Endothelial cell (in vitro differentiated cells): ENCODE results near the gene ALDH16A1. TPM values are rescaled to one million over a fixed set of nuclear protein-coding genes. Genes with fewer than 3 reads are reported as not detected.

Source experiments
- DNase-seq: peaks from one replicate; pipeline ENCODE4 v3.0.0; 2021; ENCODE audit warnings: low spot score
- H3K27ac Mint-ChIP-seq: one replicate; pipeline ENCODE4 v1.8.0; 2021; ENCODE audit warnings: mixed read lengths, inconsistent platforms; ENCODE audit not compliant: unreplicated experiment
- H3K27me3 Mint-ChIP-seq: one replicate; pipeline ENCODE4 v1.8.0; 2021; ENCODE audit warnings: mild to moderate bottlenecking, moderate library complexity, mixed read lengths, inconsistent platforms; ENCODE audit not compliant: unreplicated experiment
- H3K36me3 Mint-ChIP-seq: one replicate; pipeline ENCODE4 v1.8.0; 2021; ENCODE audit warnings: mild to moderate bottlenecking, low read depth, mixed read lengths, inconsistent platforms; ENCODE audit not compliant: unreplicated experiment
- H3K4me1 Mint-ChIP-seq: one replicate; pipeline ENCODE4 v1.8.0; 2021; ENCODE audit warnings: mild to moderate bottlenecking, mixed read lengths, inconsistent platforms; ENCODE audit not compliant: unreplicated experiment
- H3K4me3 Mint-ChIP-seq: one replicate; pipeline ENCODE4 v1.8.0; 2021; ENCODE audit warnings: mild to moderate bottlenecking, mixed read lengths, inconsistent platforms; ENCODE audit not compliant: unreplicated experiment
- H3K9me3 Mint-ChIP-seq: one replicate; pipeline ENCODE4 v1.8.0; 2021; ENCODE audit warnings: mixed read lengths, inconsistent platforms; ENCODE audit not compliant: unreplicated experiment
- total RNA-seq: library from RNA; stranded (reverse); fragmentation: NEBNext Ultra II Directional; extraction: Animal tissue kit (Norgen Biotek cat#: 25700); gene quantifications from one replicate; pipeline ENCODE4 v1.2.1, GENCODE V29; 2021; ENCODE audit not compliant: unreplicated experiment
- TF ChIP-seq, protein P1 (sequence below): fragments of 200-600 bp; sonication (generic); IDR thresholded peaks from one replicate; pipeline ENCODE4 v1.5.0; 2021; ENCODE audit warnings: antibody characterized with exemption; ENCODE audit not compliant: unreplicated experiment

ALDH16A1 gene
- total RNA-seq, 1 donor from 2014 or later = 49.6 TPM

DNA sequence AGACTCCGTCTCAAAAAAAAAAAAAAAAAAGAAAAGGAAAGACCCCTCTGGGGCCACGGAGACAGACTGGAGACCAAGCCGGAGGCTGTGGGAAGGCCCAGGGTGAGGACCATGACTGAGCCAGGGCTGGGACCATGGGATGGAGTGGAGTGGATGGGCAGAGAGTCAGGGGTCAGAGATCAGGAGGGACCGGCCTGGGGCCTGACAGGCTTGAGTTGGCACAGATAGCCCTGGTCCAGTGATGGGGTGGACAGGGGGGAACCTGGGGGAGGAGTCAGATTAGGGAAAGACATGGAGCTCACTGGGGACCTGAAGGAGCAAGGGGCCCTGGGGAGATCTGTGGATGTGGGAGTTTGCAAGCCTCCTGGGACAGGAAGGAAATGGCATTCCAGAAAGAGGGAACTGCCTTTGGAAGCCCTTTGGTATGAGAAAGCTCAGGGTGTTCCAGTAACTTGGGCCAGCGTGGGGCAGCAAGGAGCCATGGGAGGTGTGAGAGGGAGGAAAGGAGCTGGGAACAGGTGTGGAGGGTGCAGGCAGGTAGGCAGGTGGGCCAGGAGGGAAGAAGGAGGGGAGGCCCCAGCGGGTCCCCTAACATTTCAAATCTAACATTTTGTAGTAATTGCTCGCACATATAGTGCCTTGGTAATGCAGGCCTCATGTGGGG, 28.1 kb downstream of the ALDH16A1 start:
- Mint-ChIP-seq H3K4me1 (peaks cover 7% of the 10 kb centered on the region), H3K27me3 (no peaks in the 10 kb centered on the region), H3K9me3 (no peaks in the 10 kb centered on the region), H3K4me3 (peak overlapping the region; percentile 77), H3K27ac (peak overlapping the region; percentile 67), H3K36me3 (no peaks in the 10 kb centered on the region)
- TF ChIP-seq, protein P1, sequence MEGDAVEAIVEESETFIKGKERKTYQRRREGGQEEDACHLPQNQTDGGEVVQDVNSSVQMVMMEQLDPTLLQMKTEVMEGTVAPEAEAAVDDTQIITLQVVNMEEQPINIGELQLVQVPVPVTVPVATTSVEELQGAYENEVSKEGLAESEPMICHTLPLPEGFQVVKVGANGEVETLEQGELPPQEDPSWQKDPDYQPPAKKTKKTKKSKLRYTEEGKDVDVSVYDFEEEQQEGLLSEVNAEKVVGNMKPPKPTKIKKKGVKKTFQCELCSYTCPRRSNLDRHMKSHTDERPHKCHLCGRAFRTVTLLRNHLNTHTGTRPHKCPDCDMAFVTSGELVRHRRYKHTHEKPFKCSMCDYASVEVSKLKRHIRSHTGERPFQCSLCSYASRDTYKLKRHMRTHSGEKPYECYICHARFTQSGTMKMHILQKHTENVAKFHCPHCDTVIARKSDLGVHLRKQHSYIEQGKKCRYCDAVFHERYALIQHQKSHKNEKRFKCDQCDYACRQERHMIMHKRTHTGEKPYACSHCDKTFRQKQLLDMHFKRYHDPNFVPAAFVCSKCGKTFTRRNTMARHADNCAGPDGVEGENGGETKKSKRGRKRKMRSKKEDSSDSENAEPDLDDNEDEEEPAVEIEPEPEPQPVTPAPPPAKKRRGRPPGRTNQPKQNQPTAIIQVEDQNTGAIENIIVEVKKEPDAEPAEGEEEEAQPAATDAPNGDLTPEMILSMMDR = no peak
- no peak for DNase-seq

DNA sequence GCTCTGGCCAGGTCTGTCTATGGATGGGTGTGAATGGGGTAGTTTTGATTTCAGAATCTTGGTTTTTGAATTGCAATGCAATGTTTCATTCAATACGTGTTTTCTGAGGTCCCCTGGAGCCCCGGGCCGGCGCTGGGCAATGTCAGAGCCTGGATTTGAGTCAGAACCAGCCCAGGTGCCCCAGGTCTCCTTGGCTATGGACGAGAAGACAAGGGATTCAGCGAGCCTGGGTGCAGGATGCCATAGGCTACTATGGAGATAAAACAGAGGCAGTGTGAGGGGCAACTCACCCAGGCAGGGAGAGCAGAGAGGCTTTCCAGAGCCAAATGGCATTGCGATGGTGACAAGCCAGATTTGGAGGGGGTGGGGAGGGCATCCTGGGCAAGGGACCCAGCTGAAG, 33.2 kb downstream of the ALDH16A1 start:
- Mint-ChIP-seq H3K4me3 (no peak overlapping the region), H3K27ac (peak overlapping the region; percentile 64)

DNA sequence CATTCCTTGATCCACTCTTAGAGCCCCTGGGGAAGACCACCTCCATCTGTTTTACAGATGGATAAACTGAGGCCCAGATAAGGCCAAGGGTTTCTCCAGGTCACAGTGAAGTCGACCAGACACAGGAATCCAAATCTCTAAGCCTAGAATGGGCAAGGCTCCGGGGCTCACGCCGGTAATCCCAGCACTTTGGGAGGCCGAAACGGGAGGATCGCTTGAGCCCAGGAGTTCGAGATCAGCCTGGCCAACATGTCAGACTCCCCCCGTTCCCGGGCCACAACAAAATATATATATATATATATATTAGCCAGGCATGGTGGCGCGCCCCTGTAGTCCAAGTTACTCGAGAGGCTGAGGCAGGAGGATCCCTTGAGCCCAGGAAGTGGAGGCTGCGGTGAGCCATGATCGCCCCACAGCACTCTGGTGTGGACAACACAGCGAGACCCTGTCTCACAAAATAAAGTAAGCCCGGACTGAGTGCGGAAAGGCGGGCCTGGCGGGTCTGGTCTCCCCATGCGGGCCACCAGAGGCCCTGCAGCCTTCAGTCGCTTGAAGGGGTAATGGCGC, 33.8 kb downstream of the ALDH16A1 start:
- H3K27me3 Mint-ChIP-seq = peaks cover 21% of the 10 kb centered on the region
- H3K4me1 Mint-ChIP-seq = peaks cover 22% of the 10 kb centered on the region
- H3K36me3 Mint-ChIP-seq = peaks cover 23% of the 10 kb centered on the region
- no peaks in the 10 kb centered on the region for H3K9me3 Mint-ChIP-seq
- H3K27ac Mint-ChIP-seq = peak overlapping the region; percentile 95
- TF ChIP-seq, protein P1 = no peak
- H3K4me3 Mint-ChIP-seq = peak overlapping the region; percentile 100
- DNase-seq = no peak

More for the DNA sequence above, 33.2 kb downstream of the ALDH16A1 start:
- Mint-ChIP-seq H3K4me1 (peaks cover 23% of the 10 kb centered on the region), H3K27me3 (peaks cover 21% of the 10 kb centered on the region), H3K9me3 (no peaks in the 10 kb centered on the region), H3K36me3 (peaks cover 19% of the 10 kb centered on the region)
- DNase-seq = no peak
- TF ChIP-seq, protein P1 = no peak

DNA sequence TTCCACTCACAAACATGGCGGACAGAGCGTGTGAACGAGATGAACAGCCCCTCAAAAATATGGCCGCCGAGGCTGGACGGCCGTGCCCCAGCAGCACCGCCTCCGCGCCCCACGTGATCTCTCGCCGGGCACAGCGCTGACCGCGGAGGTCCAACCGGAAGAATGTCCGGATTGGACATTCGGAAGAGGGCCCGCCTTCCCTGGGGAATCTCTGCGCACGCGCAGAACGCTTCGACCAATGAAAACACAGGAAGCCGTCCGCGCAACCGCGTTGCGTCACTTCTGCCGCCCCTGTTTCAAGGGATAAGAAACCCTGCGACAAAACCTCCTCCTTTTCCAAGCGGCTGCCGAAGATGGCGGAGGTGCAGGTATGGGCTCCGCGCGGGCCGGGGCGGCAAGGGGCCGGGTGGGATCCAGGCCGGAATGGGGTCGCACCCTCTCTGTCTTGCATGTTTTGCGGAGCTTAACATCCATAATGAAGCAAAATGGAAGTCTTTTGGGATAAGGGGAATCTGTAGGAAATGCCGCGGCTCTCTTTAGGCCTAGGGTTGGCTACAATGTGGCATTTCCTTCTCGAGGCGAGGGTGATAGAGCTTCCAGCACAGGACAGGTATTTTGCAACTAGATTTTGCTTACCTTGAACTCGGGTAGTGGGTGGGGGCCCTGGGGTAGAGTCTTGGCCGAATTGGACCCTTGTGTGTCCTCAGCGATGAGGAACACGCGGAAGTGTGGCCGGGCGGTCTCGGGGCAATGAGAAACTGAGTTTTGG, 34.4 kb downstream of the ALDH16A1 start, which contains the start of gene RPL13A:
RPL13A (plus strand) TSS at position 332 of the 769 bp plus-strand sequence; CDS start at position 354, 22 bp downstream.
- Mint-ChIP-seq H3K27ac (peak within 1 kb of the TSS; percentile 95), H3K4me3 (peak within 1 kb of the TSS; percentile 100), H3K4me1 (peaks cover 22% of the 10 kb centered on the region), H3K27me3 (peaks cover 21% of the 10 kb centered on the region), H3K36me3 (peaks cover 30% of the 10 kb centered on the region), H3K9me3 (no peaks in the 10 kb centered on the region)
- TF ChIP-seq, protein P1 = no peak
- peak; percentile 99 for DNase-seq
